GM08714 (cell line): ENCODE data around the gene ZNF331.

Source experiments
- H3K4me3 ChIP-seq: fragments of 200-500 bp; sonication (Bioruptor generic); 2 replicates; pipeline ENCODE4 v1.5.1; 2014; ENCODE audit warnings: mild to moderate bottlenecking, low read length, inconsistent platforms
- ZNF274 ChIP-seq: IDR thresholded peaks from 2 replicates; pipeline ENCODE4 v1.6.1; 2012; ENCODE audit warnings: mild to moderate bottlenecking, low read depth, low read length

ZNF331 gene

DNA sequence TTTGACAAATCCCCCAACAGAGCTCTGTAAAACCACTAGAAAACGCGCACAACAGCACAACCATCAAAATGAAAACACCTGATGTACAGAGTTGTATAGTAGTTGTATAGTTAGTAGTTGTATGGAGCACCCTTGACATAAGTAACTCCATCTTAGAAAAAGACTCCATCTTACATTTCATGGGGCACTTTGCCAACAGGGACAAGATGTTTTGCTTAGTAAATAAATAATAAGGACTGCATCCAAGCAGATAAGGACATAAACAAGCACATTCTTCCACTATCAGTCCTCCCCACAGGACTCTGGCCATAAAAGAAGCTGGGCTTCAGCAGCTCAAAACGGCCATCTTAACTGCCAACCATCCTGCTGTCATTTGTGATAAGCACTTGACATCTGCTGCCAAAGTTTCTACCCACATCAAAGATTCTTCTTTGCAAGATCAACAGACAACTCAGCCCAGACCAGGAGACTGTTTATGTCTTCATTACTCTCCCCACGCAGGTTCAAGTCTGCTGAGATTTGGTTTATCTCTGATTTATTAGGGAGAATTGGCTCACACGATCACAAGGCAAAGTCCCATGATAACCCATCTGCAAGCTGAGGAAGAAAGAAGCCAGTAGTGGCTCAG, 20.7 kb upstream of the ZNF331 start:
- no peak overlapping the region for H3K4me3 ChIP-seq
- TF ChIP-seq ZNF274 = no peak

DNA sequence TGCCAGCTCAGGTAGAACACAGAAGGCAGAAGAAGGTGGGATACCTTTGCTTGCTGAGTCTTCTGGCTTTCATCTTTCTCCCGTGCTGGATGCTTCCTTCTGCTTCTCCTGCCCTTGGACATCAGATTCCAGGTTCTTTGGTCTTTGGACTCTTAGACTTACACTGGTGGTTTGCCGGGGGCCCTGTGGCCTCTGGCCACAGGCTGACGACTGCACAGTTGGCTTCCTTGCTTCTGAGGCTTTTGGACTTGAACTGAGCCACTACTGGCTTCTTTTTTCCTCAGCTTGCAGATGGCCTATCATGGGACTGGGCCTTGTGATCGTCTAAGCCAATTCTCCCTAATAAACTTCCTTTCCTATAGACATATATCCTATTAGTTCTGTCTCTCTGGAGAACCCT, 19.8 kb upstream of the ZNF331 start:
- H3K4me3 ChIP-seq = no peak overlapping the region
- TF ChIP-seq ZNF274 = no peak

DNA sequence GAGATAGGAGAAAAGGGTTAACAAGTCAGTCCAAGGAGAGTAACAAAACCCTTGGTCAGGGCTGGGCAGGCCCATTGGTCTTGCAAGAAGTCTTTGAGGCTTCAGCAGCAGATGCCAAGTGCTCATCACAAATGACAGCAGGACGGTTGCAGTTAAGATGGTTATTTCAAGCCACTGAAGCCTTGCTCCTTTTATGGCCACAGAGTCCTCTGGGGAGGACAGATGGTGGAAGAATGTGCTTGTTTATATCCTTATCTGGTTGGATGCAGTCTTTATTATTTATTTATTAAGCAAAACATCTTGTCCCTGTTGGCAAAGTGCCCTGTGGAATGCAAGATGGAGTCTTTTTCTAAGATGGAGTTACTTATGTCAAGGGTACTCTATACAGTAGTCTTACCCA, 19.2 kb upstream of the ZNF331 start:
- no peak for TF ChIP-seq ZNF274

DNA sequence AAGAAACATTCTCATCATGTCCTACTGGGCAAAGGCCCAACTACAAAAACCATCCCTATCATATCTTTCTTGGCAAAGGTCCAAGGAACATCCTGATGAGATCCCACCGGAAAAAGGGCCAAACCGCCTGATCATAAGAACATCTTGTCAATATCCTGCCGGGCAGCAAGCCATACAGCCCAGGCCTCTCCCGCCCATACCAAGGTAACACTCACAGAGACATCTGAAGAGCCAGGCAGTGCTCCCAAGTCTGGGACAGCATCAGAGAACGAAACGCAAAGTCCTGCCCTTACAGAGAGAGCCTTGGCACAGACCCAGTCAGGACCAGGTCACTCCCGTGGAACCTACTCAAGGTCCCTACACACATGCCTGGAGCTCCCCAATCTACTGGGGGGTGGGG, 18.5 kb upstream of the ZNF331 start:
- H3K4me3 ChIP-seq = no peak overlapping the region
- no peak for TF ChIP-seq ZNF274

More for the DNA sequence above, 19.2 kb upstream of the ZNF331 start:
- H3K4me3 ChIP-seq = no peak overlapping the region

DNA sequence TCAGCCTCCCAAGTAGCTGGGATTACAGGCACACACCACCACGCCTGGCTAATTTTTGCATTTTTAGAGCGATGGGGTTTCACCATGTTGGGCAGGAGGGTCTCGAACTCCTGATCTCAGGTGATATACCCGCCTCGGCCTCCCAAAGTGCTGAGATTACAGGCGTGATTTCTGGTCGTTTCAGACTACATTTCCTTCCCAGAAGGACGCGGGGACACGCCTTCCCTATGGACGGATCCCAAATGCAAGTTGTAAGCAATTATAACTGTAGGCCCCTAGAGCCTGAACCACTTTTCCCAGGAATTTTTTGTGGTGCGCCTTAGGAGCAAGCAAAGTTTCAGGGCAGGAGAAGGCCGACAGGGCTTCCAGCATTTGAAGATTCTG, 17.8 kb upstream of the ZNF331 start:
- TF ChIP-seq ZNF274 = no peak
- H3K4me3 ChIP-seq = peak overlapping the region; percentile 49; the same call in 1 of the 2 replicates

DNA sequence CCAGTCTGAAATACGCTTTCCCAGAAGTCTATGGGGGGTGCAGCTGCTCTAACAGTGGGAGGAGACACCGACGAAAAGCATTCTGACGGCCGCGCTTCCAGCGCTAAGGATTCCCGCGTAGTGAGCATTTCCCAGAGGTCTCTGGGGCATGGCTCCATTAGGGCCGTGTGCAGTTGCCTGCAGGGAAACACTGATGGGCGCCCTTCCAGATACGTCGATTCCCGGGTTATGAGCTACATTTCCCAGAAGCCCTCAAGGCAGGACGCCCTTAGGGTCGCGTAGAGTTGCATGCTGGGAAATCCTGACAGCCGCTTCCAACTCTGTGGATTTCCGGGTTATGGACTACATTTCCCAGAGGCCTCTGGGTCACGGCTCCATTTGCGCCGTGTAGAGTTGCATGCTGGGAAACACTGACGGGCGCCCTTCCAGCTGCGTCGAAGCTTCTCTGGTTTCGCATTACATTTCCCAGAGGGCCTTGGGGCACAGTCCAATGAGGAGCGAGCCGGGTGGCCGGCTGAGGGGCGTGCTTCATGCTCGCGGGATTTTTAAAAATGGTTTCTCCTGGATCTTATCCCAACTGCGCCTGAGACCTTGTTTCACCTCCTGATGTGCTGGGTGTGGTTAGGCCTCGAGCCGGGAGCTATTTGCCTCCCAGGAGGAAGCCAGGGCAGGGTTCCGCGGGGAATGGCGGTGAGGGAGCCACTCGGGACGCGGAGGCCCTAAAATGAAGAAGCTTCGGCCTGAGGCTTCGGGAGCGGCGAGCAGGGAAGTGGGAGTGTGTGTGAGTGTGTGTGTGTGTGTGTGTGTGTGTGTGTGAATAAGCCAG, 17.2 kb upstream of the ZNF331 start:
- H3K4me3 ChIP-seq = peak overlapping the region; percentile 71
- TF ChIP-seq ZNF274 = no peak

DNA sequence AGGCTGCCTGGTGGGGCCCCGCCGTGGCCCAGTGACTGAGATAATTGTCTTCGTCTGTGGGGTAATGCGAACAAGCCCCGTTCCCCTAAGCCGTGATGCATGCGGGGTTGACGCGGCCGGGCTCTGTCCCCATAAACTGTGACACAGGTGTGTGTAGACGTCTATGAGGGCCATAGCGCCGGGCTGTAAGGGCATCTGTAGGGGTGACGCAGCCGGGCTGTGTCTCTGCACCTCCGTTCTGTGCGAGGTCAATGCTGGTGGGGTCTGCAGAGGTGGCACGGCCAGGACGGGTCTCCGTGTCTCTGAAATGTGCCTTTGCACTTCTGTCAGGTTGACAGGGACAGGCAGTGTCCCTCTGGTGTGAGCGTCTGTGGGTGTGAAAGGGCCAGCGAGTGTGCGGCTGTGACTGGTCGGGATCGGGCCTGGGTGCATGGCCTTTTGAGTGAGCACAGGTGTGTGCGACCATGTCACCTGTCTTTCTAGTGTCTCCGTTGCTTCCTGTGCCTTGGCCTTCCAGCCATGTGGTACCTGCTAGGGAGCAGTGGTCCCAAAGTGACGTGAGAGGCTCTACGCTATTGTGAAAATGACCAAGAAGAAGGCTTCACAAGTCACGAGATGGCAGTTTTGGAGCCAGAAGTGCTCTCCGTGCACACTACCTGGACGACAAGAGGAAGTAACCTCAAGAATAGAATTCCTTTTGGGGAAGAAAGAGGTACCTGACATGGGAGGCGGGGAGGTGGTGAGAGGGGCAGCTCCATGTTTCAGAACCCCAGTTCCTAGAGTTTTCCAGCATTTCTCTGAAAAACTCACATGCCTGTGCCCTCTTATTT, 16.4 kb upstream of the ZNF331 start:
- H3K4me3 ChIP-seq = peak overlapping the region; percentile 71
- no peak for TF ChIP-seq ZNF274

DNA sequence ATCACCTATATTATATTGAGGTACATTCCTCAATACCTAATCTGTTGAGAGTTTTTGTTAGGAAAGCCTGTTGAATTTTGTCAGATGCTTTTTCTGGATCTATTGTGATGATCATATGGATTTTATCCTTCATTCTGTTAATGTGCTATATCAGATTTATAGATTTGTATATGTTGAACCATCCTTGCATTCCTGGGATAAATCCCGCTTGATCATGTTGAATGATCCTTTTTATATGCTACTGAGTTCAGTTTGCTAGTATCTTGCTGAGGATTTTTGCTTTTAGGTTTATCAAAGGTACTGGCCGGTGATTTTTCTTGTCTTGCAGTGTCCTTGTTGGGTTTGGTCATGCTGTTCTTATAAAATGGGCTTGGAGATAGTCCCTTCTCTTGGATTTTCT, 12.0 kb upstream of the ZNF331 start:
- no peak for TF ChIP-seq ZNF274
- no peak overlapping the region for H3K4me3 ChIP-seq

DNA sequence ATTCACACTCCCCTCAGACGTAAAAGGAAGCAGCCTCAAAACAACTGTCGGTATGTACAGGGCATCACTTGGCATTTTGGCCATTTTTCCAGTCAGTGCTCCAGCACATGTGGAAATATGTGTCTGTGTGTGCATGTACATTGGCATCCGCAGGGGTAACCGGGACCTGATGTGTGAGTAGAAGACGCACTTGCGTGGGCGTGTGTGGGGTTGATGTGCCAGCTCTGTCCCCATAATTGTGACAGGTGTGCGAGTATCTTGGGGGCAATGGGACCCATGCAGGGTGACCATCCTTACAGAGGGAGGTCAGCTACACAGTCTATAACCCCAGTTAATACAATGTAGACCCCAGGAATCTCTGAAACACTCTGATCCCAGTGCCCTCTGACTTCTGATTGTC, 7.3 kb upstream of the ZNF331 start:
- no peak overlapping the region for H3K4me3 ChIP-seq
- TF ChIP-seq ZNF274 = no peak

DNA sequence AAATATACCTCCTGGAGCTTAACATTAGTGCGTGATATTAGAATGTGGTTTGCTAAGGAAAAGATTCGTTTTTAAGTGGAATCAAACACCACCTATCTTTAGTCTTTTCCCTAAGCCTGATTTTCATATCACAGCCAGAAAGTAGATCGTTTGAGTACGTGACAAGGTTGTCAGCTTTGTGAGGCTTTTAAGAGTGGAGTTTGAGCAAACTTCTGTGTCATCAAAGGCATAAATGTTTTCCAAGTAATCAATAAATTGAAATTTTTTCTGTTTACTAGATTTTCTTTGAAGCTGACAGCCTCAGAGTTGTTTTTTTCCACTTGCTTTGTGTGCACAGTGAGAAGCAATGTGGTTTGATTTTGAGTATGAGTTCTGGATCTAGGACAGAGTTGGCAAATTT, 6.5 kb upstream of the ZNF331 start:
- no peak overlapping the region for H3K4me3 ChIP-seq
- no peak for TF ChIP-seq ZNF274

DNA sequence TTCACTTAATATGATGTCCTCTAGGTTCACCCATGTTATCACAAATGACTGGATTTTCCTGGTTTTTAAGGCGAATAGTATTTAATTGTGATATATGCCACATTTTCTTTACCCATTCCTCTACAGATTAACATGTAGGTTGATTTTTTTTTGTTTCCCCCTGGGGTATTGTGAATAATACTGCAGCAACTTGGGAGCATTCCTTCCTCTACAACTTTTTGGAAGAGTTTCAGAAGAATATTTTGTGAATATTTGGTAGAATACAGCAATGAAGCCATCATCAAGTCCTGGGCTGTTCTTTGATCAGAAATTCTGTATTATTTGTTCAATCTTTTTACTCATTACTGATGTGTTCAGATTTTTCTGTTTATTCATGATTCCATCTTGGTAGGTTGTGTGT, 5.6 kb upstream of the ZNF331 start:
- H3K4me3 ChIP-seq = no peak overlapping the region
- no peak for TF ChIP-seq ZNF274

DNA sequence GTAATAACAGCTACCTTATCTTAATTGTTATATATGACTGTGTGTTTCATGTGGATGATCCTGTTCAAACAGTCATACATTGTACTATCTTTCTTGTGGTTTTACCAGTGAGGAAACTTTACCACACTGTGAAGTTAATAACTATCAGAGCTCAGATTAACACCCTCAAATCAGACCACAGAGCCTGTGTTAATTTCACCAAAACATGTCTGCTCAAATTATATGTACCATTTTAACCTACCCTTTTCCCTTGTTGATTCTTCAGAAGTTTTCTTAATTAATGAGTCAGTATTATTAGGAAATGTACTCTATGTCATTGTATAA, 1.8 kb upstream of the ZNF331 start:
- no peak for TF ChIP-seq ZNF274
- no peak overlapping the region for H3K4me3 ChIP-seq

DNA sequence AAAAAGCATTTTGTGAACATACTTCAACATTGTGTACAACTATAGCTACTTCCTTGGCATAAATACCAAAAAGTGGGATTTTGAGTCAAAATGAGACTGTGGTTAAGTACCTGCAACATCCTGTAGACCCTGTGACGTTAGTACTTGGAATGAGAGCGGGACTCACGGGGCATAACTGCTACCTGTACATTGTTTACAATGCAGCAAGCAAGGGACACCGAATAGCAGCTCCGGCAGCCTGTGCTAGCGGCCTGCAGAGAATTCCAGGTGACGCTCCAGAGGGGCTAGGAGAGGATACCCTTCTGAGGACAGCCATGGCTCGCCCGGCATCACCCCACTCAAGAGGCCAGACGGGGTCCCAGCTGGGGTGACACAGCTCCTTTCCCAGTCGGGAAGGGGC, 824 bp upstream of the ZNF331 start:
- peak overlapping the region; percentile 78; the same call in 1 of the 2 replicates for H3K4me3 ChIP-seq
- no peak for TF ChIP-seq ZNF274

DNA sequence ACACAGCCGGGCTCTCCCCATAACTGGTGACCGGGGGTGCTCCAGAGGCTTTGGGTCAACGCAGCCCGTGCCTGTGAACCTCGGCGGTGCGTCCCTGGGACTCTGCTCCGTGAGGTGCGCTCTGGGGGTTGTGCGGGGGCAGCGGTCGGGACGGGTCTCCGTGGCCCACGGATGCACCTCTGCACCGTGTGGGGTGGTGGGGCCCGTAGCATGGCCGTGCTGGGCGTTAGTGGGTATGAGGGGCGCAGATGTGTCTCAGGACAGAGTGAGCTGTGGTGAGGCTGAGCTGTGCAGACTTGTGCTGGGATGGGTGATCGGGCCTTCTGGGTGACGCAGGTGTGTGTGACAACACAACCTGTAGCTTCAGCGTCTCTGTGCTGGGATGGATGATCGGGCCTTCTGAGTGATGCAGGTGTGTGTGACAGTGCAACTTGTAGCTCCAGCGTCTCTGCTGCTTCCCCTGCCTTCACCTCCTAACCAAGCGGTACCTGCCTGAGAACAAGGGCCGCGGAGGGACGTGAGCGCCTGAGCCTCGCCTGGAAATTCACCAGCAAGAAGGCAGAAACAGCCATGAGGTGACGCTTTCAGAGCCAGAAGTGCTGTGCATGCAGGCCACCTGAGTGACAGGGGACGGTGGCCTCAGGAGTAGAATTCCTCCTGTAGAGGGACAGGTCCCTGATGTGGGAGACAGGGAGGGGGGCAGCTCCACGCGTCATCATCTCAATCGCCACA, 599 bp downstream of the ZNF331 start:
- no peak for TF ChIP-seq ZNF274
- H3K4me3 ChIP-seq = peak overlapping the region; percentile 78
